Mesothelial cell of epicardium (in vitro differentiated cells): ENCODE data around the gene TBC1D22A. TPM values are rescaled to one million over a fixed set of nuclear protein-coding genes. Genes with fewer than 3 reads are reported as not detected.
A peak's percentile ranks its signal among the peaks of the same experiment; 100 is the strongest.
"Not testable (repeated sequence)": the region's sequence is repeated elsewhere in the genome, so short reads cannot be mapped to it uniquely, and the experiment has no call there.

Source experiments
- DNase-seq, 2 experiments: peaks; one replicate each; pipeline ENCODE4 v3.0.0; 2021; ENCODE audit warnings: low spot score in 2 of 2; ENCODE audit not compliant: unreplicated experiment in 2 of 2
- H3K27ac Mint-ChIP-seq: 2 replicates; pipeline ENCODE4 v1.8.0; 2021; ENCODE audit warnings: mixed read lengths
- H3K27me3 Mint-ChIP-seq: 2 replicates; pipeline ENCODE4 v1.8.0; 2021; ENCODE audit warnings: low read depth, mixed read lengths
- H3K36me3 Mint-ChIP-seq: 2 replicates; pipeline ENCODE4 v1.8.0; 2021; ENCODE audit warnings: mixed read lengths
- H3K4me1 Mint-ChIP-seq: 2 replicates; pipeline ENCODE4 v1.8.0; 2021; ENCODE audit warnings: mixed read lengths
- H3K4me3 Mint-ChIP-seq: 2 replicates; pipeline ENCODE4 v1.8.0; 2021; ENCODE audit warnings: mild to moderate bottlenecking, moderate library complexity, mixed read lengths
- H3K9me3 Mint-ChIP-seq: 2 replicates; pipeline ENCODE4 v1.8.0; 2021; ENCODE audit warnings: mixed read lengths
- CTCF ChIP-seq: fragments of 200-600 bp; sonication (generic); IDR thresholded peaks from one replicate; pipeline ENCODE4 v1.5.0; 2021; ENCODE audit warnings: antibody characterized with exemption; ENCODE audit not compliant: unreplicated experiment
- total RNA-seq: library from RNA; stranded (reverse); gene quantifications from 3 replicates; pipeline ENCODE4 v1.2.1, GENCODE V29; 2021

The TBC1D22A gene
- total RNA-seq, 1 donor from 2014 or later: 26.6 TPM

GRCh38 chr22:47046411-47047065 is 284.1 kb downstream of the TBC1D22A start:
- H3K27me3 Mint-ChIP-seq: no peaks in the 10 kb centered on the region
- no peak overlapping the region for H3K27ac Mint-ChIP-seq
- peaks cover 23% of the 10 kb centered on the region for H3K4me1 Mint-ChIP-seq
- DNase-seq: peak in 1 of 2 experiments; percentile 10
- TF ChIP-seq CTCF: no peak
- no peak overlapping the region for H3K4me3 Mint-ChIP-seq
- peaks cover under 1% of the 10 kb centered on the region for H3K36me3 Mint-ChIP-seq
- H3K9me3 Mint-ChIP-seq: no peaks in the 10 kb centered on the region

- no peak for TF ChIP-seq CTCF
- no peaks in the 10 kb centered on the region for H3K27me3 Mint-ChIP-seq
- DNase-seq: peak in 1 of 2 experiments; percentile 5
- peaks cover 26% of the 10 kb centered on the region for H3K4me1 Mint-ChIP-seq
- H3K27ac Mint-ChIP-seq: no peak overlapping the region
- no peaks in the 10 kb centered on the region for H3K36me3 Mint-ChIP-seq
- no peaks in the 10 kb centered on the region for H3K9me3 Mint-ChIP-seq
- H3K4me3 Mint-ChIP-seq: no peak overlapping the region
Measured at GRCh38 chr22:47047321-47048122, 285.1 kb downstream of the TBC1D22A start.

- Mint-ChIP-seq H3K4me3 (no peak overlapping the region), H3K36me3 (no peaks in the 10 kb centered on the region), H3K4me1 (peaks cover 30% of the 10 kb centered on the region), H3K27ac (no peak overlapping the region), H3K27me3 (no peaks in the 10 kb centered on the region), H3K9me3 (no peaks in the 10 kb centered on the region)
- no peak for DNase-seq
- TF ChIP-seq CTCF: no peak
Measured at GRCh38 chr22:47048123-47049077, 285.9 kb downstream of the TBC1D22A start.

GRCh38 chr22:47049078-47049624 is 286.7 kb downstream of the TBC1D22A start:
- Mint-ChIP-seq H3K27ac (no peak overlapping the region), H3K9me3 (no peaks in the 10 kb centered on the region), H3K27me3 (no peaks in the 10 kb centered on the region), H3K4me3 (no peak overlapping the region), H3K36me3 (peaks cover 2% of the 10 kb centered on the region), H3K4me1 (peaks cover 30% of the 10 kb centered on the region)
- no peak for TF ChIP-seq CTCF
- DNase-seq: no peak

GRCh38 chr22:47049736-47050400 is 287.4 kb downstream of the TBC1D22A start:
- not testable (repeated sequence) for DNase-seq, H3K27ac Mint-ChIP-seq, H3K4me3 Mint-ChIP-seq, H3K9me3 Mint-ChIP-seq, H3K36me3 Mint-ChIP-seq, H3K27me3 Mint-ChIP-seq
- peaks cover 23% of the 10 kb centered on the region for H3K4me1 Mint-ChIP-seq
